ENCODE results near the gene ZNF682.
"Not testable (repeated sequence)": the region's sequence is repeated elsewhere in the genome, so short reads cannot be mapped to it uniquely, and the experiment has no call there.

GRCh38 chr19:20045742-20046141, 6.4 kb upstream of the ZNF682 start:
- not testable (repeated sequence) for TF ChIP-seq CTCF (IDR thresholded peaks at IDR 0.05; ENCODE audit: control extremely low read depth in 1 of 3, insufficient read depth in 1 of 3, low read depth in 1 of 3, low read length in 3 of 3); POLR2AphosphoS5 (IDR thresholded peaks at IDR 0.05; ENCODE audit: low read depth, low read length); POLR2A (IDR thresholded peaks at IDR 0.05; ENCODE audit: control extremely low read depth in 1 of 2, low read depth in 2 of 2, low read length in 2 of 2); RXRA (IDR thresholded peaks at IDR 0.05; ENCODE audit: insufficient read depth, low read depth, low read length); TAF1 (IDR thresholded peaks at IDR 0.05; ENCODE audit: low read depth, low read length); SRF (IDR thresholded peaks at IDR 0.05; ENCODE audit: low read depth, low read length); CHD2 (IDR thresholded peaks at IDR 0.05; ENCODE audit: low read length); TBP (IDR thresholded peaks at IDR 0.05; ENCODE audit: low read depth, low read length)
